Liver (tissue), 9 donors: ENCODE results near the gene CASZ1. TPM values are rescaled to one million over a fixed set of nuclear protein-coding genes. Genes with fewer than 3 reads are reported as not detected.
A peak's percentile ranks its signal among the peaks of the same experiment; 100 is the strongest.

Experiments used
- DNase-seq: peaks from one replicate; pipeline ENCODE4 v3.0.0-alpha.2; 2017; ENCODE audit warnings: low spot score
- H3K27ac ChIP-seq, 2 donors: one replicate each; pipeline ENCODE4 v1.7.0; 2013; ENCODE audit warnings: inconsistent platforms in 2 of 2, low read length in 2 of 2, control low read depth in 1 of 2, low read depth in 1 of 2, mild to moderate bottlenecking in 1 of 2
- H3K27me3 ChIP-seq, 4 donors: one replicate each; pipeline versions ENCODE4 v1.6.1 to v1.7.0; 2013; ENCODE audit warnings: low read length in 3 of 4, inconsistent platforms in 1 of 4, mild to moderate bottlenecking in 1 of 4, moderate library complexity in 1 of 4; ENCODE audit not compliant: control insufficient read depth in 4 of 4, insufficient read depth in 4 of 4
- H3K36me3 ChIP-seq, 4 donors: one replicate each; pipeline versions ENCODE4 v1.6.1 to v1.7.0; 2013; ENCODE audit warnings: low read length in 3 of 4, mild to moderate bottlenecking in 3 of 4, low read depth in 1 of 4, moderate library complexity in 1 of 4; ENCODE audit not compliant: control insufficient read depth in 4 of 4, insufficient read depth in 3 of 4
- H3K4me1 ChIP-seq, 4 donors: one replicate each; pipeline versions ENCODE4 v1.6.1 to v1.7.0; 2013; ENCODE audit warnings: low read length in 3 of 4, mild to moderate bottlenecking in 3 of 4, moderate library complexity in 1 of 4; ENCODE audit not compliant: control insufficient read depth in 4 of 4, insufficient read depth in 4 of 4
- H3K4me3 ChIP-seq, 3 donors: one replicate each; pipeline versions ENCODE4 v1.6.1 to v1.7.0; 2013; ENCODE audit warnings: low read length in 3 of 3, control low read depth in 1 of 3, low read depth in 1 of 3, mild to moderate bottlenecking in 1 of 3
- H3K9ac ChIP-seq, 2 donors: one replicate each; pipeline ENCODE4 v1.7.0; 2013; ENCODE audit warnings: low read length in 2 of 2, mild to moderate bottlenecking in 2 of 2, moderate library complexity in 2 of 2, control low read depth in 1 of 2, low read depth in 1 of 2
- H3K9me3 ChIP-seq, 4 donors: one replicate each; pipeline versions ENCODE4 v1.6.1 to v1.7.0; 2013; ENCODE audit warnings: low read length in 3 of 4; ENCODE audit not compliant: control insufficient read depth in 4 of 4
- EGR1 ChIP-seq, 2 donors: IDR thresholded peaks; 2 replicates each; pipeline ENCODE4 v1.6.1; 2016 to 2018; ENCODE audit warnings: antibody characterized with exemption in 2 of 2, low read depth in 2 of 2
- FOXA1 ChIP-seq: IDR thresholded peaks from 2 replicates; pipeline ENCODE4 v1.6.1; 2016; ENCODE audit warnings: antibody characterized with exemption
- FOXA2 ChIP-seq: IDR thresholded peaks from 2 replicates; pipeline ENCODE4 v1.6.1; 2016; ENCODE audit warnings: antibody characterized with exemption
- GABPA ChIP-seq, 2 donors: IDR thresholded peaks in 1 of 2; conservative IDR thresholded peaks in 1 of 2; 2 replicates each; pipeline ENCODE4 v1.6.1; 2016; ENCODE audit warnings: antibody characterized with exemption in 2 of 2, mild to moderate bottlenecking in 1 of 2, moderate library complexity in 1 of 2
- HNF4A ChIP-seq, 2 donors: conservative IDR thresholded peaks; 2 replicates each; pipeline ENCODE4 v1.6.1; 2016; ENCODE audit warnings: antibody characterized with exemption in 2 of 2, mild to moderate bottlenecking in 2 of 2
- JUND ChIP-seq, 2 donors: IDR thresholded peaks; 2 replicates each; pipeline ENCODE4 v1.6.1; 2016; ENCODE audit warnings: antibody characterized with exemption in 2 of 2
- NR2F2 ChIP-seq: IDR thresholded peaks from 2 replicates; pipeline ENCODE4 v1.6.1; 2016; ENCODE audit warnings: antibody characterized with exemption
- RAD21 ChIP-seq, 2 donors: IDR thresholded peaks; 2 replicates each; pipeline ENCODE4 v1.6.1; 2016; ENCODE audit warnings: antibody characterized with exemption in 2 of 2, mild to moderate bottlenecking in 2 of 2
- RXRA ChIP-seq, 2 donors: IDR thresholded peaks; 2 replicates each; pipeline ENCODE4 v1.6.1; 2017 to 2018; ENCODE audit warnings: antibody characterized with exemption in 2 of 2, mild to moderate bottlenecking in 1 of 2
- SP1 ChIP-seq: IDR thresholded peaks from 2 replicates; pipeline ENCODE4 v1.6.1; 2018; ENCODE audit warnings: antibody characterized with exemption, mild to moderate bottlenecking
- TAF1 ChIP-seq: conservative IDR thresholded peaks from 2 replicates; pipeline ENCODE4 v1.6.1; 2016; ENCODE audit warnings: antibody characterized with exemption, mild to moderate bottlenecking
- WGBS: extraction: QIAGEN DNeasy Blood & Tissue Kit; methylation state at CpG from one replicate; pipeline ENCODE4 v1.1.7; 2013; 5-methylcytosine and 5-hydroxymethylcytosine counted together
- polyA plus RNA-seq, 2 donors: library from polyadenylated mRNA; stranded (reverse) in 1 of 2; unstranded in 1 of 2; fragments of 200-250 nt in 1 of 2; fragments of >200 nt in 1 of 2; fragmentation: Nextera tagmentation in 1 of 2; extraction: Ambion mirVana in 1 of 2; gene quantifications; one replicate each; pipeline versions ENCODE4 v1.2.1 to v1.2.3, GENCODE V29; 2013 to 2015
- total RNA-seq, 2 donors: library from RNA; depleted of rRNA; stranded (reverse); fragments of >200 nt; gene quantifications; one replicate each; pipeline ENCODE4 v1.2.3, GENCODE V29; 2014
- TF ChIP-seq, protein P1 (sequence below): IDR thresholded peaks from 2 replicates; pipeline ENCODE4 v1.6.1; 2016; ENCODE audit warnings: antibody characterized with exemption
- TF ChIP-seq, protein P2 (sequence below): IDR thresholded peaks from 2 replicates; pipeline ENCODE4 v1.6.1; 2016; ENCODE audit warnings: antibody characterized with exemption
- TF ChIP-seq, protein P3 (sequence below): IDR thresholded peaks from 2 replicates; pipeline ENCODE4 v1.6.1; 2016; ENCODE audit warnings: antibody characterized with exemption, mild to moderate bottlenecking
- TF ChIP-seq, protein P4 (sequence below): fragments of 150-350 bp; IDR thresholded peaks from 2 replicates; pipeline ENCODE4 v1.5.1; 2017; ENCODE audit warnings: improper control_type of control experiment, low read depth, low read length; ENCODE audit not compliant: missing input control
- TF ChIP-seq, protein P5 (sequence below): IDR thresholded peaks from 2 replicates; pipeline ENCODE4 v1.6.1; 2016; ENCODE audit warnings: antibody characterized with exemption
- donor health status: healthy.
- donor health status: healthy.
- donor health status: healthy.
- donor health status: healthy.
- donor health status: healthy.

Gene CASZ1
- total and polyA plus RNA-seq, 4 donors: 1.0 to 3.5 (median 1.9) TPM

DNA sequence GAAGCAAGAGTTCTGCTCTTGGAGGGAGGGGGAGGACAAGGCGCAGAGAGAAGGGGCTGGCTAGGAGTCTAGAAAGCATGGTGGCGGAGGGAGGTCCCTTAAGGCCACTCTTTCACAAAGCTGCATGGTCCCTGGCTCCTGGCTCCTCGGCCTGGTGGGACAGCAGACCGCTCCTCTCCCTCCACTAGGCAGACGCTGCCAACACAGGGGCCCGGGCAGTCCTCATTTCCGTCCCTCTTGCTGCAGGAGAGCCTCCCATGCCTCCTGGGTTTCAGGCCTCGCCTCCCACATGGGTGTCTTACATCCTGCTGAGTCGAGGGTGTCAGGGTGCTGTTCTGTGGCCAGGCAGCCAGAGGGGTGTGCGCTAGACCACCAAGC lies 108.0 kb downstream of the CASZ1 start:
- no peak overlapping the region for H3K27ac ChIP-seq
- peaks cover 21 to 47% (median 35%) of the 10 kb centered on the region in 4 donors for H3K4me1 ChIP-seq
- DNase-seq: no peak

DNA sequence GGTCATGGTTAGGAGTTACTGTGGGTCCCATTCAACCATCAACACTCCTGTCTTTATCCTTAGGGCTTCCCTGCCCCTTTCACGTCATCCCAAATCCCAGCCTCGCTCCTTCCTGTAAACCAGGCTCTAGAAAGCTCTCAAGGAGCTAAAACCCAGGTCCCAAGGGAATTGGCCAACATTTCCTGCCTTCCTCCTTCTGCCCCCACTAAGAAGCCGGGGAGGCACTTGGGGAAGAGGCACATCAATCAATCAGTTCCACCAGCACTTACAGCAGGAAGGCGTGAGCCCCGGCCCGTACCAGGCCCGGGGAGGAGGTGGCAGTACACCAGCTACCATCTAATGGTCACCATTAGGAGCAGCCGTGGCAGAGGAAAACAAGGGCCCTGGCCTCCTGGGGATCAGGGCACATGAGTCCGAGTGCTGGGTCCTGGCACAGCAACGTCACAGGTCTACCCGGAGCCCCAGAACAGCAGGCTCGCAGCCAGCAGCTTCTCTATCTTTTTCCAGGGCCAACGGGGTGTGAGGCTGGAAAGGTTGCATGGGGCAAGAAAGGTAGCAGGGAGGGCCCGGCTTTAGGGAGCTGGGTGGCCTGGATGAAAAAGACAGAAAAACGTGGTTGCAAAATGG lies 108.6 kb downstream of the CASZ1 start:
- Histone ChIP-seq H3K9ac (no peak overlapping the region), H3K4me3 (no peak overlapping the region), H3K27me3 (no peaks in the 10 kb centered on the region), H3K9me3 (no peaks in the 10 kb centered on the region), H3K36me3 (no peaks in the 10 kb centered on the region), H3K4me1 (peaks cover 21 to 47% (median 32%) of the 10 kb centered on the region in 4 donors), H3K27ac (peak overlapping the region in 1 of 2 donors; percentile 33)
- WGBS: 81% methylated on average over 15 of the region's 15 CpGs
- no peak for DNase-seq
- TF ChIP-seq SP1: no peak
- TF ChIP-seq, protein P1, sequence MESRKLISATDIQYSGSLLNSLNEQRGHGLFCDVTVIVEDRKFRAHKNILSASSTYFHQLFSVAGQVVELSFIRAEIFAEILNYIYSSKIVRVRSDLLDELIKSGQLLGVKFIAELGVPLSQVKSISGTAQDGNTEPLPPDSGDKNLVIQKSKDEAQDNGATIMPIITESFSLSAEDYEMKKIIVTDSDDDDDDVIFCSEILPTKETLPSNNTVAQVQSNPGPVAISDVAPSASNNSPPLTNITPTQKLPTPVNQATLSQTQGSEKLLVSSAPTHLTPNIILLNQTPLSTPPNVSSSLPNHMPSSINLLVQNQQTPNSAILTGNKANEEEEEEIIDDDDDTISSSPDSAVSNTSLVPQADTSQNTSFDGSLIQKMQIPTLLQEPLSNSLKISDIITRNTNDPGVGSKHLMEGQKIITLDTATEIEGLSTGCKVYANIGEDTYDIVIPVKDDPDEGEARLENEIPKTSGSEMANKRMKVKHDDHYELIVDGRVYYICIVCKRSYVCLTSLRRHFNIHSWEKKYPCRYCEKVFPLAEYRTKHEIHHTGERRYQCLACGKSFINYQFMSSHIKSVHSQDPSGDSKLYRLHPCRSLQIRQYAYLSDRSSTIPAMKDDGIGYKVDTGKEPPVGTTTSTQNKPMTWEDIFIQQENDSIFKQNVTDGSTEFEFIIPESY: no peak
- TF ChIP-seq, protein P2, sequence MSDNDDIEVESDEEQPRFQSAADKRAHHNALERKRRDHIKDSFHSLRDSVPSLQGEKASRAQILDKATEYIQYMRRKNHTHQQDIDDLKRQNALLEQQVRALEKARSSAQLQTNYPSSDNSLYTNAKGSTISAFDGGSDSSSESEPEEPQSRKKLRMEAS: no peak
- TF ChIP-seq, protein P3, sequence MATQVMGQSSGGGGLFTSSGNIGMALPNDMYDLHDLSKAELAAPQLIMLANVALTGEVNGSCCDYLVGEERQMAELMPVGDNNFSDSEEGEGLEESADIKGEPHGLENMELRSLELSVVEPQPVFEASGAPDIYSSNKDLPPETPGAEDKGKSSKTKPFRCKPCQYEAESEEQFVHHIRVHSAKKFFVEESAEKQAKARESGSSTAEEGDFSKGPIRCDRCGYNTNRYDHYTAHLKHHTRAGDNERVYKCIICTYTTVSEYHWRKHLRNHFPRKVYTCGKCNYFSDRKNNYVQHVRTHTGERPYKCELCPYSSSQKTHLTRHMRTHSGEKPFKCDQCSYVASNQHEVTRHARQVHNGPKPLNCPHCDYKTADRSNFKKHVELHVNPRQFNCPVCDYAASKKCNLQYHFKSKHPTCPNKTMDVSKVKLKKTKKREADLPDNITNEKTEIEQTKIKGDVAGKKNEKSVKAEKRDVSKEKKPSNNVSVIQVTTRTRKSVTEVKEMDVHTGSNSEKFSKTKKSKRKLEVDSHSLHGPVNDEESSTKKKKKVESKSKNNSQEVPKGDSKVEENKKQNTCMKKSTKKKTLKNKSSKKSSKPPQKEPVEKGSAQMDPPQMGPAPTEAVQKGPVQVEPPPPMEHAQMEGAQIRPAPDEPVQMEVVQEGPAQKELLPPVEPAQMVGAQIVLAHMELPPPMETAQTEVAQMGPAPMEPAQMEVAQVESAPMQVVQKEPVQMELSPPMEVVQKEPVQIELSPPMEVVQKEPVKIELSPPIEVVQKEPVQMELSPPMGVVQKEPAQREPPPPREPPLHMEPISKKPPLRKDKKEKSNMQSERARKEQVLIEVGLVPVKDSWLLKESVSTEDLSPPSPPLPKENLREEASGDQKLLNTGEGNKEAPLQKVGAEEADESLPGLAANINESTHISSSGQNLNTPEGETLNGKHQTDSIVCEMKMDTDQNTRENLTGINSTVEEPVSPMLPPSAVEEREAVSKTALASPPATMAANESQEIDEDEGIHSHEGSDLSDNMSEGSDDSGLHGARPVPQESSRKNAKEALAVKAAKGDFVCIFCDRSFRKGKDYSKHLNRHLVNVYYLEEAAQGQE: no peak
- no peak for TF ChIP-seq FOXA1
- TF ChIP-seq, protein P4, sequence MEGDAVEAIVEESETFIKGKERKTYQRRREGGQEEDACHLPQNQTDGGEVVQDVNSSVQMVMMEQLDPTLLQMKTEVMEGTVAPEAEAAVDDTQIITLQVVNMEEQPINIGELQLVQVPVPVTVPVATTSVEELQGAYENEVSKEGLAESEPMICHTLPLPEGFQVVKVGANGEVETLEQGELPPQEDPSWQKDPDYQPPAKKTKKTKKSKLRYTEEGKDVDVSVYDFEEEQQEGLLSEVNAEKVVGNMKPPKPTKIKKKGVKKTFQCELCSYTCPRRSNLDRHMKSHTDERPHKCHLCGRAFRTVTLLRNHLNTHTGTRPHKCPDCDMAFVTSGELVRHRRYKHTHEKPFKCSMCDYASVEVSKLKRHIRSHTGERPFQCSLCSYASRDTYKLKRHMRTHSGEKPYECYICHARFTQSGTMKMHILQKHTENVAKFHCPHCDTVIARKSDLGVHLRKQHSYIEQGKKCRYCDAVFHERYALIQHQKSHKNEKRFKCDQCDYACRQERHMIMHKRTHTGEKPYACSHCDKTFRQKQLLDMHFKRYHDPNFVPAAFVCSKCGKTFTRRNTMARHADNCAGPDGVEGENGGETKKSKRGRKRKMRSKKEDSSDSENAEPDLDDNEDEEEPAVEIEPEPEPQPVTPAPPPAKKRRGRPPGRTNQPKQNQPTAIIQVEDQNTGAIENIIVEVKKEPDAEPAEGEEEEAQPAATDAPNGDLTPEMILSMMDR: no peak
- TF ChIP-seq RAD21 (IDR thresholded peaks at IDR 0.05): no peak
- TF ChIP-seq RXRA (IDR thresholded peaks at IDR 0.05): no peak
- no peak for TF ChIP-seq JUND (IDR thresholded peaks at IDR 0.05)

More for the DNA sequence above, 108.0 kb downstream of the CASZ1 start:
- Histone ChIP-seq H3K36me3 (no peaks in the 10 kb centered on the region), H3K27me3 (no peaks in the 10 kb centered on the region), H3K9ac (no peak overlapping the region), H3K9me3 (no peaks in the 10 kb centered on the region), H3K4me3 (no peak overlapping the region)
- no peak for TF ChIP-seq HNF4A (conservative IDR thresholded peaks at IDR 0.05)
- TF ChIP-seq JUND (IDR thresholded peaks at IDR 0.05): no peak
- TF ChIP-seq, protein P3: no peak
- no peak for TF ChIP-seq TAF1
- no peak for TF ChIP-seq NR2F2
- no peak for TF ChIP-seq RAD21 (IDR thresholded peaks at IDR 0.05)
- no peak for TF ChIP-seq FOXA2
- no peak for TF ChIP-seq GABPA (IDR thresholded peaks at IDR 0.05 in 1 of 2, conservative IDR thresholded peaks at IDR 0.05 in 1 of 2)
- no peak for TF ChIP-seq RXRA (IDR thresholded peaks at IDR 0.05)
- TF ChIP-seq, protein P4: no peak
- TF ChIP-seq EGR1 (IDR thresholded peaks at IDR 0.05; ENCODE audit: low read depth in 2 of 2): no peak
- no peak for TF ChIP-seq SP1
- TF ChIP-seq, protein P5, sequence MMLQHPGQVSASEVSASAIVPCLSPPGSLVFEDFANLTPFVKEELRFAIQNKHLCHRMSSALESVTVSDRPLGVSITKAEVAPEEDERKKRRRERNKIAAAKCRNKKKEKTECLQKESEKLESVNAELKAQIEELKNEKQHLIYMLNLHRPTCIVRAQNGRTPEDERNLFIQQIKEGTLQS: no peak
- WGBS: 95% methylated on average over 10 of the region's 10 CpGs
